Stimulated activated CD4-positive, alpha-beta T cell treated with anti-CD3 and anti-CD28 coated beads, Interleukin-4, amount 100 ng/mL, for 1 hour (primary cell): ENCODE results near the gene FANK1.
"Not testable (repeated sequence)": the region's sequence is repeated elsewhere in the genome, so short reads cannot be mapped to it uniquely, and the experiment has no call there.

Experiments
- DNase-seq: peaks from one replicate; pipeline ENCODE4 v3.0.0-alpha.2; 2020

FANK1 gene, protein sequence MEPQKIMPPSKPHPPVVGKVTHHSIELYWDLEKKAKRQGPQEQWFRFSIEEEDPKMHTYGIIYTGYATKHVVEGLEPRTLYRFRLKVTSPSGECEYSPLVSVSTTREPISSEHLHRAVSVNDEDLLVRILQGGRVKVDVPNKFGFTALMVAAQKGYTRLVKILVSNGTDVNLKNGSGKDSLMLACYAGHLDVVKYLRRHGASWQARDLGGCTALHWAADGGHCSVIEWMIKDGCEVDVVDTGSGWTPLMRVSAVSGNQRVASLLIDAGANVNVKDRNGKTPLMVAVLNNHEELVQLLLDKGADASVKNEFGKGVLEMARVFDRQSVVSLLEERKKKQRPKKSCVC

DNA sequence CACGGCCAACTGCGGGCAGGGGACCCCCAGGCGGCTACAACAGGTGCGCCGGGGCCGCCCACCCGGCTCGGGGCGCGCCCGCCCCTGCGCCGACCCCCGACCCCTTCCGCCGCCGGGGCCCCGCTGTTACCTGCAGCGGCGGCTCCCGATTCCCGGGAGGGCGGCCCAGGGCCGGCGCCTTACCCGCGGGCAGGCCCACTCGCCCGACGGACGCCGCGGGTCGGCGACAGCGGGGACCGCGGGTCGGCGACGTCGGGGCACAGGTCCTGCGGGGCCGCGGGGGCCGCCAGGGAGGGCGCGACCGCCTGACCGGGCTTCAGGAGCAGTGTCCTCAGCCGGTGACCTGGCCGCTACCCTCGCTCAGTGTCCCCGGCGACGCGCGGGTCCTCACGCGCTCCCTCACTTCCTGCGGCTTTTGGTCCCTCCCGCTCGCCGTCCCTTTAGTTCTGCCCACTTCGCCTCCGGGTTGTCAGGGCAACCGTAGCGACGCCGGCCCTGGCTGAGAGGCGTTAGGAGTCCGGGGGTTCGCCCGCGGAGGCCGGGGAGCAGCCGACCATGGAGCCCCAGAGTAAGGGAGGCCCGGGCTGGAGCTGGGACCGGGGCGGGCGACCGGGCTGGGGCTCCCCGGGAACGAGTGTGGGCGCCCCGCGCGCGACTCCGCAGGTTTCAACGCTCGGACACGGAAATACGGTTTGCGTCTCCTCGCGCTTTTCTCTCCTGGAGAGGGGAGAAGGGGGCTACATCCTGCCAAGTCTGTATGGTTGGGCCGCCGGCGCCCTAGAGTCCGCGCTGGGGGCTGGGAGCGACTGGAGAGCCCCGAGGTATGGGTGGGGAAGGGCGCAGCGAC is at the start of gene FANK1:
Gene FANK1 (plus strand): TSS at position 477 of the 847 bp plus-strand sequence. CDS start 79 bp downstream, at position 556.
- peak; percentile 80 for DNase-seq

DNA sequence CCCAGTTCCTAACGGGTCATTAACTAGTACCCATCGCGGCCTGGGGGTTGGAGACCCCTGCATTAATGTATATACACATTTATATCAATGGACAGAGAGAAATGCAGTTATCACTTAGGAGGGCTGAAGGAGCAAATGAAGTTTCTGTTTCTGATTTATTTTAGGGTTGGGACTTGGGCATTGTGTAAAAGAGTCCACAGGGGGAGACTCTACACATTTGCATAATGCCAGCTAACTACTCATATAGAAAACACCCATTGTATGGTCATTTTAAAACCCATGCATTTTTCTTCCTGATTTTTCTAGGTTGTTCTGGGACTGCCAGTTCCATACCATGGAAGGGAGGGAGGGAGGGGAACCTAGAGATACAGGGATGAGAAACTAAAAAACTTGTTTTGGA is 49.5 kb upstream of the FANK1 start:
- no peak for DNase-seq

- DNase-seq: no peak
These were observed 48.0 kb upstream of the FANK1 start for GRCh38 chr10:125848371-125848770.

DNA sequence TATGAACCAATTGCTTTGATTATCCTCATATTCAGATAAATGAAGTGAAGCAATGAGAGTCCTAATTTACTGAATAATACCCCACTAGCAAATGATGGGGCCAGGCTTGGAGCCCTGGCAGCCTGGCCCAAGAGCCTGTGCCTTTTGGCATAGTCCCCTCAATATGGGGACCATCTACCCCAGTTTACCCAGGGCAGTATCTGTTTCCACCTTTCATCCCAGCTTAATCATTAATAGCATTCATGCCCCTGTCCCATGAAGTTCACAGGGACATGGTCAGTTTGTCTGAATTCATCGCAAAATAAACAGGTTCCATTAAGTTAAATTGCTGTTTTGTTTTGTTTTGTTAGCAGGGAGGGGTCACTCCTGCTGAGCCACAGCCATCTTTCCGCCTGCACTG is 47.5 kb upstream of the FANK1 start:
- no peak for DNase-seq

DNA sequence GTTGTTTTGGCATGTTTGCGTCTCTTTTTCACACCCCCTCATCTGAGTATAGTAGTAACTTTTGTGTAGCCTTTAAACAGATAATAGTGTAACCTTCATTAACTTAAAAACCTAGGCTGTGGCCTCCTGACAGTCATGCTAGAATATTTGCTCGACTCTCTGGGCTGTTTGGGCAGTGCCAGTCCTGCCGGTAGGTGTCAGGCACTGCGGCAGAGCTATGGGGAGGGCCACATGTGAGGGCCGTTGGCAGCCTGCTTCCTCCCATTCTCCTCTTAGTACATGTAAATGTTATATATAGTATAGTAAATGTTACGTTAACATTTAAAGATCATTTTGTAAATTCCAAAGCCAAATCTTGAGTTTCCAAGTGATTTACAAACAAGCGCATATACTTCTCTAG is 46.9 kb upstream of the FANK1 start:
- DNase-seq: no peak

DNA sequence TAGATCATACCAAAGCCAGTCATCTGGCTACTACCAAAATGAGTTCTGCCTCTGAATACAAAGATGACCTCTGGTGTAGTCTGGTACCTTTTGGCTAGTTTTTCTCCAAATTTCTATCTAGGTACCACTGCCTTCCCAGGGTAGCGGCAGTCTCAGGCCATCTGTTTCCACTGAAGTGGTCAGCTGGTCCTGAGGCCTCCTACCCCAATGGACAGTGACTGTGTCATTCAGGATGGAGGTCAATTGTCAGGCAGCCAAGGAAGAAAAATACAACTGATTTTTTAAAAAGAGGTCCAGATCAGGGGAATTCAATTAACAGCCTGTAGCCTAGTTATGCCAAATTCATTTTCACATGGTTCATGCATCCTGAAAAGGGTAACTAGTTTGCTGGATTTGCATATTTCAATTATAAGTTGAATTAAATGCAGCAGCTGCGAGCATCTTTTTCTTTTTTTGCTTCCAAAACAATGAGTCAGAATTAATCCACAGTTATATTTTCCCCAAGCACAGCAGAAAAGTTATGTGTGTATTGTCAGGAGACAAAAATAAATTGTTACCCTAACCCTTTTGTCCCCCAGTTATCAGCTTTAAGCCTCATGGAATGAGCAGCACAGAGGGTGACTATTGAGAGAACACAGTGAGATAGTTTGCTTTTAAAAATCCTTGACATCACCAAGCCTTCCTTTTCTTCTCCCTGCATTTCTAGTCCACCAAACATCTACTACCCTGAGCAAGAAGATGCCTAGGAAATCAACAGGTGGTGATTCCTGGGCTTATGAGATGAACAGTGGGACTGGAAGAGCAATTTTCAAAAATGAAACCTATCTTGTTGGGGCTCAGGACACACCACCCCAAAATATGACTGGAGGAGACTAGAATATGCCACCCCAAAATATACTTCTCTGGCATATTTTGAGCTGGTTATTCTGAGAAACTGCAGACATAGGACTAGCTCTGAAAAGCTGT is 45.3 kb upstream of the FANK1 start:
- DNase-seq: no peak

- no peak for DNase-seq
These were observed 43.9 kb upstream of the FANK1 start for GRCh38 chr10:125852487-125852886.

DNA sequence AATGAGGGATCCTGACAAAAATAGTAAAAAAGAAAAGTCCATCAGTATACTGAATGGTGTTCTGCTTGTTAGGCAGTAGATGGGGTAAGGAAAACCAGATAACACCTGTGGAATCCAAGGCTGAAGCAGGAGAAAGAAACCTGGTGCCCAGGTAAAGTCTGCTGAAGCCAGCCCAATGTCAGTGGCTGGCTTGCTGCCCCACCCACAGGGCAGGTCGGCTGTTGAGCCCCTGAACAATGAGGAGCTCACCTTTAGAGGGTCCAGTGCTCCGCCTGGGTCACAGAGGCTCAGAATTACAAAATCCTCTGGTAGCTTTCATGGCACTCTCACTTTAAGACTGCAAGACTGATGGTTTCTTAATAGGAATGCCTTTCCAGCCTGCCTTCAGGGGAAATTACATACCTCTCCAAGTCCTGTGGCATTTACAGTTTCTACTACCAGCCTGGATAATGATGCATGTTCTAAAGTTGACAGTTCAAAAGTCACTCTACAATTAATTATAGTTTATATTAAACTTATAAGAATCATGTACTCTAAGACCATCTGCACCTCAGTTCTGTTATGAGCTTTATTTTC is 39.1 kb upstream of the FANK1 start:
- DNase-seq: no peak

GRCh38 chr10:125859128-125859817 is 37.1 kb upstream of the FANK1 start:
- no peak for DNase-seq

DNA sequence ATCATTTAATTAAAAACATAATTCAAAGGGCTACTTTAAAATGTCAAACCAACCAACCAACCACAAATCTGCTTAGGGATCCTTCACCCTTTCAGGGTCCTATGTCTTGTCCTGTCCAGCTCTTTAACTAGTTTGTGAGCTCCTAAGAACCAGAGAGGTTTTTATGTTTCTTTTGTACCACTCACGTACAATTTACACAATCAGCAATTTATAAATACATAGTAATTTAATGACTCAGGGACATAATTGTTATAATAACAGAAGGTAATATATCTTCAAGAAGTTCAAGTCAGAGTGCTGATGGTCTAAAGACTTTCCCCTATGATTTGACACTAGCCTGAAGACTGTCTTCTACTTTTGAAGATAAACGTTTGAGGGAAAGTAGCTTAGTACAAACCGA is 31.2 kb upstream of the FANK1 start:
- DNase-seq: no peak

- DNase-seq: no peak
These were observed 29.8 kb upstream of the FANK1 start for GRCh38 chr10:125866421-125867029.

DNA sequence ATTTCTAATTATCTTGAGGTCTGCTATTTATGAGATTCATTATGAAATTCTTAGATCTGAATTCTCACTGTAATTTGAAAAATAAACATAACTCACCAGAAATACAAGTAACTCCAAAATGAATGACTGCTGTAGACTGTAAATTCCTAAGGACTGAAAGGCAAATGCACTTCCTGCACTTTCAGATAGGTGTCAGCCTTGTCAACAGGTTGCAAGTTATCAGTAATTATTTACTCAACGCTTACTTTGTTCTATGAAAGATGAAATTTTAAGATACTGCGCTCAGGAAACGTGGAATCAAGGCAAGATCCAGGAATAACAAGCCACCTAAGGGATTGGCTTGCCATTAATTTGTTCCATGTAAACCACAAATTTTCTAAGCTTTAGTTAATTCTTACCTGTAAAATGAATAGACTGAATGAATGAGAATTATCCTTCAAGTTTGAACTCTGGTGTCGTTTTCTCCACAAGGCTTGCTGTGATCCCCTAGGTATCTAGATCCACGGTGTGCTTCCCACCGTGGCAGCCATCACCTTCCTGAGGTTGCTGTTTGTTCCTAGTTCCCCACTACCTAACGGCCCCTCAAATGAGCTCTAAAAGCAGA is 27.9 kb upstream of the FANK1 start:
- DNase-seq: no peak

DNA sequence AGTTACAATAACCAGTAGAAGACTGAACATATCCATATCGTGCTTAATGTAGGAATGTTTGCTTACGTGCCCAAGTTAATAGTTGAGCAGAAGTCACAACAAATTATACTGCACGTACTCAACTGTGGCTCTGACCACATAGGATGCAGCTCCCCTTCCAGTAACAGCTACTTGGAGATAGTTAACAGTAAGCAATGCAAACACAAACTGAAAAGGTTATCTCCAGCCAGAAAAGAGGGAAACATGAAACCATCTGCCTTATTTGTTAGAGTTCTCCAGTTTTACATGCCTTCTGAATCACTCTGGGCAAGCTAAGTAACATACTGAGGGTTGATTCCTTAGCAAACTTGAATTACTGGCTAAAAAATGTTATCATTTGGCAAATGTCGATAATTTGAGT is 25.0 kb upstream of the FANK1 start:
- no peak for DNase-seq

DNA sequence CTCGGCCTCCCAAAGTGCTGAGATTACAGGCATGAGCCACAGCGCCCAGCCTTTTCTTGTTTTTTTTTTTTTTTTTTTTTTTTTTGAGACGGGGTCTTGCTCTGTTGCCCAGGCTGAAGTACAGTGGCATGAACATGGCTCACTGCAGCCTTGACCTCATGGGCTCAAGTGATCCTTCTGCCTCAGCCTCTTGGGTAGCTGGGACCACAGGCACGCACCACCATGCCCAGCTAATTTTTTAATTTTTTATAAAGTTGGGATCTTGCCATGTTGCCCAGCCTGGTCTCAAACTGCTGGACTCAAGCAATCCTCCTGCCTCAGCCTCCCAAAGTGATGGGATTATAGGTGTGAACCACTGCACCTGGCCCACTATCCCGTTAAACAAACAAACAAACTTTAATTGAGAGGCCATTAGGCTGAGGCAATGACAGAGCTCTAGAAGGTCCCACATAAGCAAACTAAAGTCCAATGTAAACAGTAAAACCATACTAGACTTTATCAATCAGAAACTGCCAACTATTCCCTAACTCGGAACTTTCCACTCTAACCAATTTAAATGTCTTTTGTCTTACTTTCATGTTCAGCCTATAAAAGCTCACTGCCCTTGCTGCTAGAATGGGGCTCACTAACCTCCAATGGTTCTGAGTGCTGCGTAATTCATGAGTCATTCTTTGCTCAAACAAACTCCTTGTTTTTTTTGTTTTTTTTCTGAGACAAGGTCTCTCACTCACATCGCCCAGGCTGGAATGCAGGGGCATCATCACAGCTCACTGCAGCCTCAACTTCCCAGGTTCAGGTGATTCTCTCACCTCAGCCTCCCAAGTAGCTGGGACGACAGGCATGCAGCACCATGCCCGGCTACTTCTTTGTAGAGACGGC is 17.2 kb upstream of the FANK1 start:
- DNase-seq: no peak

GRCh38 chr10:125880719-125881118 is 15.6 kb upstream of the FANK1 start:
- no peak for DNase-seq

- no peak for DNase-seq
These were observed 15.2 kb upstream of the FANK1 start, which contains the start of gene DHX32 for GRCh38 chr10:125881192-125881591. Gene DHX32, minus strand, starts transcription at chr10:125881292. Its CDS starts 468 bp downstream, at chr10:125880824.

DNA sequence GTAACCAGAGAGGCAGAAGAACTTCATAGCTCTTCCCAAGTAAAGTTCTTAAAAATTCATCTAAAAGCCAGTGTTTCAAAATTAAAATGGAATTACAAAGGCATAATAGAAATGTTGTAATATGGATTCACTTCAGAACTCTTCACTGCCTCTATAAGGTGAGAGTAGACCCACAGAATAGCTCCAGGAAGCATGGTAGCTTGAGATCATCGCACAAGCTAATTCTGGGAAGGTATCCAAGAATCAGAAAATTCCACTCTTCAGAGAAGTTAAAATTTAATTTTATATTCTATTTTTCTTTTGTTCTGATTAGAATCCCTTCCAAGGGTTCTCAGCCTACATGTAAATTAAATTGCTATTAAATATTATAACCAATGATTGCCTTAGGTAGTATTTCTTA is 13.8 kb upstream of the FANK1 start:
- DNase-seq: no peak

GRCh38 chr10:125883211-125883610 is 13.2 kb upstream of the FANK1 start:
- DNase-seq: no peak

DNA sequence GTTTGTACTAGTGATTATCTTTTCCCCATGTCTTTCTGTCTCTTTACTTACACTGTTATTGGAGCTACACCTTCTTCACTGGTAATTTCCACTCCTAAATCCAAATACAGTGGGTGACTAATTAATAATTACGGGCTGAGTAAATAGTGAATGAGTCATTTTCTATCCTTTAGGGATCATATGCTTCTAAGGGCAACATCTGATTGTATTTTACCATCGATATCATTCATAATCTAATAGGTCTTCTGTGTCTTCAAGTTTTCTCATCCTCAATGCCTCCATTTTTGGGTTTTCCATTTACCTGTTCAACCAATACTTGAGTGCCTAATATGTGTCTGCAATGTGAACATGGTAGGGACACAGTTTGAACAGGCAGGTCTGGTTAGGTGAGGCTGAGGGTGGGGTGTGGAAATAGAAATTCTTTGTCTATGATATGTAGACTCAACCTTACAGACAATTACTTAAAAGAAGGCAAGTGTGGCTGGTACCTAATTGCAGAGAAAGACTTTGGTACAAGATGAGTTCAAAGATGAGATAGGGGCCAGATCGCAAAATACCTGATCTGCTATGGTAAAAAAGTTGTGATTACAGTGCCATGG is 9.4 kb upstream of the FANK1 start:
- no peak for DNase-seq

GRCh38 chr10:125889441-125889840 is 6.9 kb upstream of the FANK1 start:
- not testable (repeated sequence) for DNase-seq
